Measurements from ENCODE around the gene PPP3CA. TPM values are rescaled to one million over a fixed set of nuclear protein-coding genes. Genes with fewer than 3 reads are reported as not detected.

The PPP3CA gene
- total RNA-seq, 2 donors from 2014 or later, result 36.6 to 39.2 TPM

GRCh38 chr4:101285985-101286384, 61.3 kb downstream of the PPP3CA start:
- 96% methylated on average over 4 of the region's 4 CpGs; no CpG with 5 or more reads in 1 of the 2 experiments for WGBS, 2 experiments (ENCODE audit: insufficient coverage in 1 of 2, insufficient read length in 1 of 2)
- H3K4me1 ChIP-seq (ENCODE audit: control insufficient read depth, insufficient read depth, low read length), result peaks cover 20% of the 10 kb centered on the region
- peaks cover 67% of the 10 kb centered on the region for H3K4me1 Mint-ChIP-seq

GRCh38 chr4:101284546-101284945, 62.8 kb downstream of the PPP3CA start:
- Mint-ChIP-seq H3K36me3 (ENCODE audit: low read depth) (no peaks in the 10 kb centered on the region), H3K27ac (no peak overlapping the region), H3K27me3 (ENCODE audit: insufficient read depth) (no peaks in the 10 kb centered on the region), H3K4me3 (no peak overlapping the region), H3K9me3 (no peaks in the 10 kb centered on the region), H3K4me1 (peaks cover 66% of the 10 kb centered on the region)
- no peak for TF ChIP-seq CTCF (conservative IDR thresholded peaks at IDR 0.05)
- DNase-seq, result no peak
- 86% methylated on average over 1 of the region's 1 CpG; no CpG with 5 or more reads in 1 of the 2 experiments for WGBS, 2 experiments (ENCODE audit: insufficient coverage in 1 of 2, insufficient read length in 1 of 2)
- Histone ChIP-seq H3K27me3 (ENCODE audit: control insufficient read depth, insufficient read depth, low read length, poor library complexity, severe bottlenecking) (no peaks in the 10 kb centered on the region), H3K9me3 (ENCODE audit: control insufficient read depth, low read length) (no peaks in the 10 kb centered on the region), H3K9ac (ENCODE audit: extremely low read depth, low read length, poor library complexity, severe bottlenecking) (peak overlapping the region; percentile 32), H3K27ac (ENCODE audit: low read depth, low read length) (no peak overlapping the region), H3K36me3 (ENCODE audit: control insufficient read depth, insufficient read depth, low read length) (no peaks in the 10 kb centered on the region), H3K4me3 (ENCODE audit: low read length) (no peak overlapping the region), H3K4me1 (ENCODE audit: control insufficient read depth, insufficient read depth, low read length) (peaks cover 20% of the 10 kb centered on the region)

More at GRCh38 chr4:101285985-101286384, 61.3 kb downstream of the PPP3CA start:
- no peaks in the 10 kb centered on the region for H3K27me3 Mint-ChIP-seq (ENCODE audit: insufficient read depth)
- H3K4me3 ChIP-seq (ENCODE audit: low read length), result no peak overlapping the region
- H3K27ac ChIP-seq (ENCODE audit: low read depth, low read length), result no peak overlapping the region
- no peak overlapping the region for H3K27ac Mint-ChIP-seq
- DNase-seq, result no peak
- H3K9ac ChIP-seq (ENCODE audit: extremely low read depth, low read length, poor library complexity, severe bottlenecking), result no peak overlapping the region
- H3K4me3 Mint-ChIP-seq, result no peak overlapping the region
- TF ChIP-seq CTCF (conservative IDR thresholded peaks at IDR 0.05), result no peak
- no peaks in the 10 kb centered on the region for H3K36me3 ChIP-seq (ENCODE audit: control insufficient read depth, insufficient read depth, low read length)
- no peaks in the 10 kb centered on the region for H3K27me3 ChIP-seq (ENCODE audit: control insufficient read depth, insufficient read depth, low read length, poor library complexity, severe bottlenecking)
- H3K9me3 ChIP-seq (ENCODE audit: control insufficient read depth, low read length), result no peaks in the 10 kb centered on the region
- H3K36me3 Mint-ChIP-seq (ENCODE audit: low read depth), result no peaks in the 10 kb centered on the region
- no peaks in the 10 kb centered on the region for H3K9me3 Mint-ChIP-seq

GRCh38 chr4:101283434-101283833, 63.9 kb downstream of the PPP3CA start:
- Histone ChIP-seq H3K36me3 (ENCODE audit: control insufficient read depth, insufficient read depth, low read length) (no peaks in the 10 kb centered on the region), H3K9me3 (ENCODE audit: control insufficient read depth, low read length) (no peaks in the 10 kb centered on the region), H3K4me1 (ENCODE audit: control insufficient read depth, insufficient read depth, low read length) (peaks cover 20% of the 10 kb centered on the region), H3K9ac (ENCODE audit: extremely low read depth, low read length, poor library complexity, severe bottlenecking) (no peak overlapping the region), H3K4me3 (ENCODE audit: low read length) (no peak overlapping the region), H3K27ac (ENCODE audit: low read depth, low read length) (no peak overlapping the region), H3K27me3 (ENCODE audit: control insufficient read depth, insufficient read depth, low read length, poor library complexity, severe bottlenecking) (no peaks in the 10 kb centered on the region)
- Mint-ChIP-seq H3K4me1 (peaks cover 66% of the 10 kb centered on the region), H3K27ac (no peak overlapping the region), H3K9me3 (no peaks in the 10 kb centered on the region), H3K36me3 (ENCODE audit: low read depth) (no peaks in the 10 kb centered on the region), H3K4me3 (no peak overlapping the region), H3K27me3 (ENCODE audit: insufficient read depth) (no peaks in the 10 kb centered on the region)
- no peak for DNase-seq
- WGBS, 2 experiments (ENCODE audit: insufficient coverage in 1 of 2, insufficient read length in 1 of 2), result 95% methylated on average over 2 of the region's 2 CpGs; no CpG with 5 or more reads in 1 of the 2 experiments
- no peak for TF ChIP-seq CTCF (conservative IDR thresholded peaks at IDR 0.05)
